SK-N-SH (cell line): ENCODE measurements around the gene SHLD1. TPM values are rescaled to one million over a fixed set of nuclear protein-coding genes. Genes with fewer than 3 reads are reported as not detected.

Source experiments
- CTCF ChIA-PET: fragments of 300-600, 350-600 bp; formaldehyde crosslinking; extraction: SDS; loops from one replicate; lab custom pipeline; 2021; lab: Yijun Ruan, JAX
- POLR2A ChIA-PET: fragments of 350-600 bp; sonication (Branson Sonifier 250); formaldehyde crosslinking; extraction: SDS; loops from one replicate; lab custom pipeline; 2020; ENCODE audit warnings: antibody characterized with exemption, inconsistent platforms; lab: Yijun Ruan, JAX
- DNase-seq: peaks from one replicate; pipeline ENCODE4 v3.0.0; 2012
- H2AFZ ChIP-seq: fragments of 200-600 bp; sonication (generic); 2 replicates; pipeline ENCODE4 v1.8.1; 2016; ENCODE audit warnings: antibody characterized with exemption, mild to moderate bottlenecking, low read depth
- H3F3A ChIP-seq: fragments of 200-600 bp; sonication (generic); replicated peaks from 2 replicates; pipeline ENCODE3; 2016; ENCODE audit warnings: antibody characterized with exemption, mild to moderate bottlenecking; ENCODE audit not compliant: insufficient read depth
- H3K27ac ChIP-seq, 2 experiments: fragments of 200-500 bp in 1 of 2; fragments of 200-600 bp in 1 of 2; sonication (Bioruptor generic) in 1 of 2; sonication (generic), shearing (Covaris generic) in 1 of 2; 2 replicates each; pipeline versions ENCODE4 v1.5.1 to v1.6.1; 2014 to 2016; ENCODE audit warnings: low read depth in 2 of 2, inconsistent platforms in 1 of 2, low read length in 1 of 2, mild to moderate bottlenecking in 1 of 2, mixed read lengths in 1 of 2
- H3K27me3 ChIP-seq: fragments of 200-600 bp; sonication (generic), shearing (Covaris generic); 2 replicates; pipeline ENCODE4 v1.6.1; 2016; ENCODE audit warnings: mixed run types; ENCODE audit not compliant: insufficient read depth
- H3K36me3 ChIP-seq, 2 experiments: fragments of 200-500 bp in 1 of 2; fragments of 200-600 bp in 1 of 2; sonication (Bioruptor generic) in 1 of 2; sonication (generic) in 1 of 2; replicated peaks in 1 of 2; 2 replicates each; pipeline versions ENCODE3 to v1.5.1; 2014 to 2016; ENCODE audit warnings: low read length in 1 of 2, mild to moderate bottlenecking in 1 of 2; ENCODE audit not compliant: insufficient read depth in 2 of 2, control insufficient read depth in 1 of 2
- H3K4me1 ChIP-seq, 2 experiments: fragments of 200-500 bp in 1 of 2; fragments of 200-600 bp in 1 of 2; sonication (Bioruptor generic) in 1 of 2; sonication (generic), shearing (Covaris generic) in 1 of 2; 2 replicates each; pipeline versions ENCODE4 v1.5.1 to v1.6.1; 2014 to 2016; ENCODE audit warnings: low read depth in 1 of 2, low read length in 1 of 2, mixed run types in 1 of 2; ENCODE audit not compliant: insufficient read depth in 2 of 2, control insufficient read depth in 1 of 2
- H3K4me2 ChIP-seq: fragments of 200-600 bp; sonication (generic), shearing (Covaris generic); 2 replicates; pipeline ENCODE4 v1.6.1; 2017; ENCODE audit warnings: mixed run types
- H3K4me3 ChIP-seq, 2 experiments: fragments of 200-500 bp in 1 of 2; fragments of 200-600 bp in 1 of 2; sonication (Bioruptor generic) in 1 of 2; sonication (generic), shearing (Covaris generic) in 1 of 2; 2 replicates each; pipeline versions ENCODE4 v1.5.1 to v1.8.1; 2014 to 2016; ENCODE audit warnings: low read depth in 2 of 2, inconsistent platforms in 1 of 2, low read length in 1 of 2, mild to moderate bottlenecking in 1 of 2, mixed read lengths in 1 of 2, moderate library complexity in 1 of 2
- H3K79me2 ChIP-seq: fragments of 200-600 bp; sonication (generic); 2 replicates; pipeline ENCODE4 v1.8.1; 2017; ENCODE audit warnings: mild to moderate bottlenecking; ENCODE audit not compliant: insufficient read depth
- H3K9ac ChIP-seq: fragments of 200-600 bp; sonication (generic); 2 replicates; pipeline ENCODE4 v1.6.1; 2017; ENCODE audit warnings: mixed run types
- H3K9me2 ChIP-seq: fragments of 200-600 bp; sonication (generic); 2 replicates; pipeline ENCODE4 v1.6.1; 2017; ENCODE audit warnings: mixed run types
- H3K9me3 ChIP-seq: fragments of 200-600 bp; sonication (generic); 2 replicates; pipeline ENCODE4 v1.6.1; 2017; ENCODE audit warnings: mixed run types, mild to moderate bottlenecking, moderate library complexity
- H4K20me1 ChIP-seq: fragments of 200-600 bp; sonication (generic); 2 replicates; pipeline ENCODE4 v1.6.1; 2017; ENCODE audit warnings: mild to moderate bottlenecking, mixed run types; ENCODE audit not compliant: insufficient read depth
- CHD2 ChIP-seq: fragments of 150-350 bp; IDR thresholded peaks from 2 replicates; pipeline ENCODE4 v1.6.1; 2018; ENCODE audit warnings: low read length; ENCODE audit not compliant: partially characterized antibody
- FOXM1 ChIP-seq: IDR thresholded peaks from 2 replicates; pipeline ENCODE4 v1.4.0; 2012; ENCODE audit warnings: low read depth, mild to moderate bottlenecking
- GATA2 ChIP-seq: sonication (generic); formaldehyde crosslinking; IDR thresholded peaks from 2 replicates; pipeline ENCODE4 v1.5.0; 2020; ENCODE audit warnings: mild to moderate bottlenecking, missing genetic modification reagents
- IRF3 ChIP-seq: fragments of 150-350 bp; IDR thresholded peaks from 2 replicates; pipeline ENCODE4 v1.6.1; 2016; ENCODE audit warnings: mild to moderate bottlenecking, low read depth, low read length
- MAX ChIP-seq: IDR thresholded peaks from 2 replicates; pipeline ENCODE4 v1.4.0; 2012; ENCODE audit warnings: low read depth
- MXI1 ChIP-seq: IDR thresholded peaks from 2 replicates; pipeline ENCODE4 v1.6.1; 2012; ENCODE audit warnings: mild to moderate bottlenecking, low read depth, low read length, improper control_type of control experiment
- RAD21 ChIP-seq: IDR thresholded peaks from 2 replicates; pipeline ENCODE4 v1.6.1; 2012; ENCODE audit warnings: mild to moderate bottlenecking, low read length
- RXRA ChIP-seq: IDR thresholded peaks from 2 replicates; pipeline ENCODE4 v1.4.0; 2012; ENCODE audit warnings: low read depth, mild to moderate bottlenecking, borderline replicate concordance
- SMC3 ChIP-seq: IDR thresholded peaks from 2 replicates; pipeline ENCODE4 v1.6.1; 2012; ENCODE audit warnings: low read depth, low read length, improper control_type of control experiment
- TEAD4 ChIP-seq: IDR thresholded peaks from 2 replicates; pipeline ENCODE4 v1.4.0; 2012; ENCODE audit warnings: mild to moderate bottlenecking, borderline replicate concordance; ENCODE audit not compliant: insufficient read depth
- USF1 ChIP-seq: IDR thresholded peaks from 2 replicates; pipeline ENCODE4 v1.4.0; 2012; ENCODE audit warnings: low read depth, borderline replicate concordance
- USF2 ChIP-seq: fragments of 150-350 bp; IDR thresholded peaks from 2 replicates; pipeline ENCODE4 v1.6.1; 2017; ENCODE audit warnings: antibody characterized with exemption, low read length, low read depth, borderline replicate concordance
- WGBS: methylation state at CpG from one replicate; pipeline ENCODE4 v1.1.6; 2017; ENCODE audit warnings: low lambda C conversion rate; 5-methylcytosine and 5-hydroxymethylcytosine counted together
- polyA plus RNA-seq, 3 experiments: library from polyadenylated mRNA; depleted of rRNA; stranded (reverse); fragments of >200 nt; gene quantifications; 2 replicates each; pipeline ENCODE4 v1.2.3, GENCODE V29; 2012
- TF ChIP-seq, protein P1 (sequence below): IDR thresholded peaks from 2 replicates; pipeline ENCODE4; 2012

SHLD1 gene
- polyA plus RNA-seq, 1 of the 3 experiments (the other 2 are of a cell fraction) = 4.5 TPM

DNA sequence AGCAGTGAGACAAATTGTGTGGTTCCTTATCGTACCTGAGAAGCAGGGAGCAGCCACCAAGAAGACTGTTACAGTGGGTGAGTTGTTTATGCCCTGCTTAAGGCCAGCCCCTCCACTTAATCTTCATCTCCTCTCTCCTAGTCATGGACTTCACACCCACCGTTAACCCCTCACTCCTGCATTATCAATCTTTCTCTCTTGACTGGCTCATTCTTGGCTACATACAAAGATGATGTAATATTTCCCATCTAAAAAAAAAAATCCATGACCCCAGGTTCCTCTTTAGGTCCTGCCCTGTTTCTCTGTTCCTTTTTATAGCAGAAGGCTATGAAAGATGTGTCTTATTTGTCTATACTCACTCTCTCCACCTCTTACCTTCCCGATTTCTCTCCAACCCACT, 72.4 kb downstream of the SHLD1 start:
- Histone ChIP-seq H3K4me1 (peaks cover 0 to 12% of the 10 kb centered on the region in 2 experiments; a peak in 1 of 4 replicates), H3K4me3 (no peak overlapping the region), H2AFZ (no peak overlapping the region), H3K4me2 (no peak overlapping the region), H3K79me2 (no peaks in the 10 kb centered on the region), H3K27me3 (no peaks in the 10 kb centered on the region), H3F3A (no peaks in the 10 kb centered on the region), H3K9ac (no peak overlapping the region), H3K9me3 (no peaks in the 10 kb centered on the region), H3K36me3 (no peaks in the 10 kb centered on the region), H4K20me1 (no peaks in the 10 kb centered on the region), H3K27ac (no peak overlapping the region), H3K9me2 (no peaks in the 10 kb centered on the region)
- ChIA-PET CTCF (interaction anchor here (1.5 kb wide), 1 partner anchor 34 kb away, joined by 3 read pairs; no protein-coding TSS in a partner anchor), POLR2A (no interaction called here)
- DNase-seq = no peak
- WGBS = 93% methylated on average over 3 of the region's 3 CpGs
- TF ChIP-seq GATA2 (CRISPR knock-in tag) = no peak
- TF ChIP-seq USF2 = no peak
- no peak for TF ChIP-seq MAX
- TF ChIP-seq RAD21 = no peak
- TF ChIP-seq FOXM1 = no peak
- TF ChIP-seq USF1 = no peak
- TF ChIP-seq SMC3 = no peak
- no peak for TF ChIP-seq TEAD4
- no peak for TF ChIP-seq RXRA
- TF ChIP-seq MXI1 = no peak
- no peak for TF ChIP-seq CHD2
- no peak for TF ChIP-seq IRF3
- TF ChIP-seq, protein P1, sequence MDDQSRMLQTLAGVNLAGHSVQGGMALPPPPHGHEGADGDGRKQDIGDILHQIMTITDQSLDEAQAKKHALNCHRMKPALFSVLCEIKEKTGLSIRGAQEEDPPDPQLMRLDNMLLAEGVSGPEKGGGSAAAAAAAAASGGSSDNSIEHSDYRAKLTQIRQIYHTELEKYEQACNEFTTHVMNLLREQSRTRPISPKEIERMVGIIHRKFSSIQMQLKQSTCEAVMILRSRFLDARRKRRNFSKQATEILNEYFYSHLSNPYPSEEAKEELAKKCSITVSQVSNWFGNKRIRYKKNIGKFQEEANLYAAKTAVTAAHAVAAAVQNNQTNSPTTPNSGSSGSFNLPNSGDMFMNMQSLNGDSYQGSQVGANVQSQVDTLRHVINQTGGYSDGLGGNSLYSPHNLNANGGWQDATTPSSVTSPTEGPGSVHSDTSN = no peak
